ENCODE data around the gene ABCA7. TPM values are rescaled to one million over a fixed set of nuclear protein-coding genes. Genes with fewer than 3 reads are reported as not detected.

The ABCA7 gene
- total and polyA plus RNA-seq, 7 experiments from 2014 or later: 6.6 to 323 (median 126) TPM

- Histone ChIP-seq H3K4me3 (ENCODE audit: low read length) (no peak overlapping the region), H3K9me3 (ENCODE audit: control insufficient read depth in 2 of 3, low read length in 3 of 3) (no peaks in the 10 kb centered on the region), H3K27ac (ENCODE audit: low read depth, low read length) (peak overlapping the region; percentile 65), H3K4me1 (ENCODE audit: control insufficient read depth in 2 of 2, insufficient read depth in 2 of 2, low read length in 2 of 2) (peaks cover 45 to 52% of the 10 kb centered on the region in 2 donors), H3K36me3 (ENCODE audit: control insufficient read depth in 2 of 3, insufficient read depth in 3 of 3, low read length in 3 of 3) (peaks cover 37 to 77% (median 42%) of the 10 kb centered on the region in 3 experiments), H3K27me3 (ENCODE audit: control insufficient read depth in 2 of 2, insufficient read depth in 2 of 2, low read length in 2 of 2) (no peaks in the 10 kb centered on the region)
- ChIA-PET POLR2A (interaction anchor here (0.8 to 38.6 kb wide), 8 partner anchors 7 to 319 kb away, joined by 3 to 2022 read pairs (median 74); partner anchors contain the start of genes ABCA7, ARHGAP45, CNN2 and GPX4), CTCF (interaction anchor here (1.0 to 1.3 kb wide), 2 partner anchors 52 to 53 kb away, joined by 3 read pairs; no protein-coding TSS in a partner anchor)
- H3K27ac Mint-ChIP-seq: peak overlapping the region in 8 of 9 donors; percentile 12 to 86 (median 46)
- intact Hi-C loops (cut with micrococcal nuclease): loop anchor here in 1 of 2 donors (1.0 kb wide), 1 partner anchor 16 kb away; the partner anchor contains the start of gene ARHGAP45
- H3K4me3 Mint-ChIP-seq: peak overlapping the region in 4 of 10 donors; percentile 30 to 51 (median 42)
- H3K4me1 Mint-ChIP-seq: peaks cover 25 to 68% (median 49%) of the 10 kb centered on the region in 7 donors
- ATAC-seq (no peak), DNase-seq (no peak)
- peaks cover 5 to 41% (median 13%) of the 10 kb centered on the region in 5 donors for H3K36me3 Mint-ChIP-seq
- H3K27me3 Mint-ChIP-seq: no peaks in the 10 kb centered on the region
- peaks cover 0 to 16% (median 0%) of the 10 kb centered on the region in 11 donors for H3K9me3 Mint-ChIP-seq
These were observed 43.3 kb downstream of the ABCA7 start for GRCh38 chr19:1082928-1083816.

- H3K27ac ChIP-seq (ENCODE audit: low read depth, low read length): no peak overlapping the region
- H3K9me3 ChIP-seq (ENCODE audit: control insufficient read depth in 2 of 3, low read length in 3 of 3): no peaks in the 10 kb centered on the region
- peaks cover 5 to 40% (median 13%) of the 10 kb centered on the region in 5 donors for H3K36me3 Mint-ChIP-seq
- H3K4me1 ChIP-seq (ENCODE audit: control insufficient read depth in 2 of 2, insufficient read depth in 2 of 2, low read length in 2 of 2): peaks cover 47 to 58% of the 10 kb centered on the region in 2 donors
- ATAC-seq (no peak), DNase-seq (peak in 1 of 9 donors; percentile 22)
- CTCF ChIA-PET: interaction anchor here (0.6 to 2.7 kb wide), 8 partner anchors 8 to 109 kb away, joined by 3 to 12 read pairs (median 5); partner anchors contain the start of gene ARHGAP45
- no peaks in the 10 kb centered on the region for H3K27me3 ChIP-seq (ENCODE audit: control insufficient read depth in 2 of 2, insufficient read depth in 2 of 2, low read length in 2 of 2)
- H3K4me1 Mint-ChIP-seq: peaks cover 26 to 76% (median 54%) of the 10 kb centered on the region in 7 donors
- H3K36me3 ChIP-seq (ENCODE audit: control insufficient read depth in 2 of 3, insufficient read depth in 3 of 3, low read length in 3 of 3): peaks cover 37 to 84% (median 42%) of the 10 kb centered on the region in 3 experiments
- H3K27me3 Mint-ChIP-seq: no peaks in the 10 kb centered on the region
- peak overlapping the region; percentile 20 to 89 (median 79) for H3K27ac Mint-ChIP-seq
- peak overlapping the region in 4 of 10 donors; percentile 30 to 48 (median 42) for H3K4me3 Mint-ChIP-seq
- POLR2A ChIA-PET: interaction anchor here (0.6 to 38.6 kb wide), 9 partner anchors 6 to 286 kb away, joined by 3 to 2022 read pairs (median 3); partner anchors contain the start of genes ABCA7, ARHGAP45, CNN2 and GPX4
- no peak overlapping the region for H3K4me3 ChIP-seq (ENCODE audit: low read length)
- intact Hi-C loops (cut with micrococcal nuclease): no loop called here
- peaks cover 0 to 16% (median 0%) of the 10 kb centered on the region in 11 donors for H3K9me3 Mint-ChIP-seq
These were observed 44.3 kb downstream of the ABCA7 start for GRCh38 chr19:1084024-1084868.

- no peaks in the 10 kb centered on the region for H3K27me3 Mint-ChIP-seq
- POLR2A ChIA-PET: interaction anchor here (0.9 to 38.6 kb wide), 8 partner anchors 5 to 287 kb away, joined by 3 to 2022 read pairs (median 6); partner anchors contain the start of genes ARHGAP45, CNN2, GPX4 and POLR2E
- Histone ChIP-seq H3K9me3 (ENCODE audit: control insufficient read depth in 2 of 3, low read length in 3 of 3) (no peaks in the 10 kb centered on the region), H3K36me3 (ENCODE audit: control insufficient read depth in 2 of 3, insufficient read depth in 3 of 3, low read length in 3 of 3) (peaks cover 31 to 80% (median 34%) of the 10 kb centered on the region in 3 experiments), H3K4me1 (ENCODE audit: control insufficient read depth in 2 of 2, insufficient read depth in 2 of 2, low read length in 2 of 2) (peaks cover 44 to 49% of the 10 kb centered on the region in 2 donors), H3K4me3 (ENCODE audit: low read length) (no peak overlapping the region), H3K27me3 (ENCODE audit: control insufficient read depth in 2 of 2, insufficient read depth in 2 of 2, low read length in 2 of 2) (no peaks in the 10 kb centered on the region), H3K27ac (ENCODE audit: low read depth, low read length) (peak overlapping the region; percentile 24)
- peaks cover 5 to 35% (median 13%) of the 10 kb centered on the region in 5 donors for H3K36me3 Mint-ChIP-seq
- H3K27ac Mint-ChIP-seq: peak overlapping the region; percentile 60 to 89 (median 80)
- H3K9me3 Mint-ChIP-seq: peaks cover 0 to 15% (median 0%) of the 10 kb centered on the region in 11 donors
- DNase-seq (no peak), ATAC-seq (no peak)
- H3K4me1 Mint-ChIP-seq: peaks cover 26 to 71% (median 48%) of the 10 kb centered on the region in 7 donors
- CTCF ChIA-PET: interaction anchor here (0.6 to 2.8 kb wide), 9 partner anchors 9 to 108 kb away, joined by 3 to 12 read pairs (median 5); partner anchors contain the start of genes ABCA7 and ARHGAP45
- H3K4me3 Mint-ChIP-seq: peak overlapping the region in 8 of 10 donors; percentile 13 to 60 (median 40)
- intact Hi-C loops (cut with micrococcal nuclease): no loop called here
These were observed 45.2 kb downstream of the ABCA7 start for GRCh38 chr19:1085053-1085658.

GRCh38 chr19:1085676-1086442, 46.0 kb downstream of the ABCA7 start:
- CTCF ChIA-PET: interaction anchor here (0.5 to 2.8 kb wide), 9 partner anchors 11 to 107 kb away, joined by 3 to 12 read pairs (median 5); partner anchors contain the start of genes ABCA7 and ARHGAP45
- H3K9me3 ChIP-seq (ENCODE audit: control insufficient read depth in 2 of 3, low read length in 3 of 3): no peaks in the 10 kb centered on the region
- Mint-ChIP-seq H3K4me3 (peak overlapping the region in 5 of 10 donors; percentile 27 to 60 (median 41)), H3K4me1 (peaks cover 26 to 64% (median 47%) of the 10 kb centered on the region in 7 donors), H3K27me3 (no peaks in the 10 kb centered on the region), H3K9me3 (peaks cover 0 to 15% (median 0%) of the 10 kb centered on the region in 11 donors), H3K27ac (peak overlapping the region; percentile 65 to 89 (median 80)), H3K36me3 (peaks cover 5 to 33% (median 13%) of the 10 kb centered on the region in 5 donors)
- DNase-seq: peak in 1 of 9 donors; percentile 28
- H3K36me3 ChIP-seq (ENCODE audit: control insufficient read depth in 2 of 3, insufficient read depth in 3 of 3, low read length in 3 of 3): peaks cover 26 to 77% (median 28%) of the 10 kb centered on the region in 3 experiments
- peak overlapping the region; percentile 24 for H3K27ac ChIP-seq (ENCODE audit: low read depth, low read length)
- POLR2A ChIA-PET: interaction anchor here (0.9 to 38.6 kb wide), 11 partner anchors 4 to 193 kb away, joined by 3 to 2022 read pairs (median 6); partner anchors contain the start of genes ABCA7, ARHGAP45, CNN2 and GPX4
- peaks cover 39 to 42% of the 10 kb centered on the region in 2 donors for H3K4me1 ChIP-seq (ENCODE audit: control insufficient read depth in 2 of 2, insufficient read depth in 2 of 2, low read length in 2 of 2)
- ATAC-seq: no peak
- H3K4me3 ChIP-seq (ENCODE audit: low read length): no peak overlapping the region
- intact Hi-C loops (cut with micrococcal nuclease): loop anchor here in 1 of 2 donors (2.0 kb wide), 1 partner anchor 17 kb away; no protein-coding TSS in a partner anchor
- H3K27me3 ChIP-seq (ENCODE audit: control insufficient read depth in 2 of 2, insufficient read depth in 2 of 2, low read length in 2 of 2): no peaks in the 10 kb centered on the region

- intact Hi-C loops (cut with micrococcal nuclease): loop anchor here in 1 of 2 donors (2.0 kb wide), 1 partner anchor 18 kb away; no protein-coding TSS in a partner anchor
- DNase-seq: peak in 3 of 9 donors; percentile 33 to 43 (median 39)
- Mint-ChIP-seq H3K27ac (peak overlapping the region in 5 of 9 donors; percentile 46 to 98 (median 69)), H3K4me1 (peaks cover 26 to 59% (median 43%) of the 10 kb centered on the region in 7 donors), H3K36me3 (peaks cover 5 to 30% (median 13%) of the 10 kb centered on the region in 5 donors), H3K27me3 (no peaks in the 10 kb centered on the region), H3K9me3 (peaks cover 0 to 15% (median 0%) of the 10 kb centered on the region in 11 donors), H3K4me3 (peak overlapping the region in 2 of 10 donors; percentile 4 to 13)
- H3K36me3 ChIP-seq (ENCODE audit: control insufficient read depth in 2 of 3, insufficient read depth in 3 of 3, low read length in 3 of 3): peaks cover 21 to 77% (median 27%) of the 10 kb centered on the region in 3 experiments
- H3K27me3 ChIP-seq (ENCODE audit: control insufficient read depth in 2 of 2, insufficient read depth in 2 of 2, low read length in 2 of 2): no peaks in the 10 kb centered on the region
- H3K9me3 ChIP-seq (ENCODE audit: control insufficient read depth in 2 of 3, low read length in 3 of 3): no peaks in the 10 kb centered on the region
- peaks cover 34 to 35% of the 10 kb centered on the region in 2 donors for H3K4me1 ChIP-seq (ENCODE audit: control insufficient read depth in 2 of 2, insufficient read depth in 2 of 2, low read length in 2 of 2)
- H3K4me3 ChIP-seq (ENCODE audit: low read length): no peak overlapping the region
- CTCF ChIA-PET: interaction anchor here (0.5 to 2.8 kb wide), 9 partner anchors 12 to 106 kb away, joined by 3 to 12 read pairs (median 5); partner anchors contain the start of gene ARHGAP45
- POLR2A ChIA-PET: interaction anchor here (0.7 to 38.6 kb wide), 11 partner anchors 4 to 193 kb away, joined by 3 to 2022 read pairs (median 6); partner anchors contain the start of genes ABCA7, ARHGAP45, CNN2 and GPX4
- no peak for ATAC-seq
- H3K27ac ChIP-seq (ENCODE audit: low read depth, low read length): peak overlapping the region; percentile 84
These were observed 46.7 kb downstream of the ABCA7 start for GRCh38 chr19:1086613-1087012.
